ENCODE data around the gene GRIA3. TPM values are rescaled to one million over a fixed set of nuclear protein-coding genes. Genes with fewer than 3 reads are reported as not detected.
"Not testable (repeated sequence)": the region's sequence is repeated elsewhere in the genome, so short reads cannot be mapped to it uniquely, and the experiment has no call there.

Gene GRIA3
- total RNA-seq, 4 donors from 2014 or later: 0.33 to 0.73 (median 0.46) TPM; not detected in 1

DNA sequence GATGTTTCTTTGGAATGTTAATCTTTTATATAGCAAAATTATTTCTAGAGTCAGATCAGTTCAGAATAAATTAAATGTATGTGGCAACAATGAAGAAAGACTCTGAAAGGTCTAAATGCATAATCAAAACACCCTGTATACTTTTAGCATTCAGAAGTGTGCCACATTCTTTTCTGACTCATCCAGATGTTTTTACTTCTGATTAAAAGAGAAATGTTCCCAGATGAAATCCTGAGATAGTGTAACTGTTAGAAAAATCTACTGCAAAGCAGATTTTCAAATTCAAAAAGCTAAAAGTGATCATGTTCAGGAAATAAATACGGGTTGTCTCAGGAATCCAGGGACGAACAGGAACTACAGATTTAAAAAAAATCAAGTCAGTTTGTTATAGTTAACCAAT lies 241.4 kb downstream of the GRIA3 start:
- TF ChIP-seq, protein P1, sequence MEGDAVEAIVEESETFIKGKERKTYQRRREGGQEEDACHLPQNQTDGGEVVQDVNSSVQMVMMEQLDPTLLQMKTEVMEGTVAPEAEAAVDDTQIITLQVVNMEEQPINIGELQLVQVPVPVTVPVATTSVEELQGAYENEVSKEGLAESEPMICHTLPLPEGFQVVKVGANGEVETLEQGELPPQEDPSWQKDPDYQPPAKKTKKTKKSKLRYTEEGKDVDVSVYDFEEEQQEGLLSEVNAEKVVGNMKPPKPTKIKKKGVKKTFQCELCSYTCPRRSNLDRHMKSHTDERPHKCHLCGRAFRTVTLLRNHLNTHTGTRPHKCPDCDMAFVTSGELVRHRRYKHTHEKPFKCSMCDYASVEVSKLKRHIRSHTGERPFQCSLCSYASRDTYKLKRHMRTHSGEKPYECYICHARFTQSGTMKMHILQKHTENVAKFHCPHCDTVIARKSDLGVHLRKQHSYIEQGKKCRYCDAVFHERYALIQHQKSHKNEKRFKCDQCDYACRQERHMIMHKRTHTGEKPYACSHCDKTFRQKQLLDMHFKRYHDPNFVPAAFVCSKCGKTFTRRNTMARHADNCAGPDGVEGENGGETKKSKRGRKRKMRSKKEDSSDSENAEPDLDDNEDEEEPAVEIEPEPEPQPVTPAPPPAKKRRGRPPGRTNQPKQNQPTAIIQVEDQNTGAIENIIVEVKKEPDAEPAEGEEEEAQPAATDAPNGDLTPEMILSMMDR (IDR thresholded peaks at IDR 0.05): no peak
- no peak for TF ChIP-seq POLR2A (IDR thresholded peaks at IDR 0.05)
- DNase-seq: no peak
- H3K9me3 ChIP-seq: no peaks in the 10 kb centered on the region
- H3K27me3 ChIP-seq: no peaks in the 10 kb centered on the region
- H3K4me1 ChIP-seq: no peaks in the 10 kb centered on the region
- intact Hi-C loops (cut with DNase I): no loop called here
- H3K36me3 ChIP-seq: no peaks in the 10 kb centered on the region
- WGBS, 2 donors: 59 to 65% methylated on average over 2 of the region's 2 CpGs
- H3K27ac ChIP-seq: no peak overlapping the region
- H3K4me3 ChIP-seq (replicated peaks in 1 of 3): no peak overlapping the region

DNA sequence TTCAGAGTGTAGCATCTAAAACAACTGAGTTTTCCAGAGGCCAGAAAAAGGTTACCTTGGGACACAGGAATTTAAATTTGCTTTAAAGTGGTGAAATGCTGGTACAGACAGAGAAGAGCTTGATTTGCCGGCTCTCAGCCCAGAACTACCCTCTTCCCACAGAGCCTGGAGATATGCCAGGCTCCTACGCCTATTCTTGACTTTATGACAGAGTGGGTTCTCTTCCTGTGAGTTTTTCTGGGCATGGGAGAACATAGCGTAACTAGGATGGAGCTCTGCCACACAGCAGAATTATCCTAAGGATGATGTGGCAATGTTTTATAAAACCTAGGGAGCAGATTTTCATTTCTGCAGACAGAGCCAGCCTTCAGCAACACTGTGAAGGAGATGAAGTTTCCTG lies 241.8 kb downstream of the GRIA3 start:
- intact Hi-C loops (cut with DNase I): no loop called here
- H3K27me3 ChIP-seq: no peaks in the 10 kb centered on the region
- no peak overlapping the region for H3K27ac ChIP-seq
- no peaks in the 10 kb centered on the region for H3K9me3 ChIP-seq
- DNase-seq: peak; percentile 29 to 34
- TF ChIP-seq, protein P1 (IDR thresholded peaks at IDR 0.05): no peak
- no peak for TF ChIP-seq POLR2A (IDR thresholded peaks at IDR 0.05)
- WGBS, 2 donors: 0 to 16% methylated on average over 3 of the region's 3 CpGs
- H3K4me1 ChIP-seq: no peaks in the 10 kb centered on the region
- no peak overlapping the region for H3K4me3 ChIP-seq (replicated peaks in 1 of 3)
- H3K36me3 ChIP-seq: no peaks in the 10 kb centered on the region

DNA sequence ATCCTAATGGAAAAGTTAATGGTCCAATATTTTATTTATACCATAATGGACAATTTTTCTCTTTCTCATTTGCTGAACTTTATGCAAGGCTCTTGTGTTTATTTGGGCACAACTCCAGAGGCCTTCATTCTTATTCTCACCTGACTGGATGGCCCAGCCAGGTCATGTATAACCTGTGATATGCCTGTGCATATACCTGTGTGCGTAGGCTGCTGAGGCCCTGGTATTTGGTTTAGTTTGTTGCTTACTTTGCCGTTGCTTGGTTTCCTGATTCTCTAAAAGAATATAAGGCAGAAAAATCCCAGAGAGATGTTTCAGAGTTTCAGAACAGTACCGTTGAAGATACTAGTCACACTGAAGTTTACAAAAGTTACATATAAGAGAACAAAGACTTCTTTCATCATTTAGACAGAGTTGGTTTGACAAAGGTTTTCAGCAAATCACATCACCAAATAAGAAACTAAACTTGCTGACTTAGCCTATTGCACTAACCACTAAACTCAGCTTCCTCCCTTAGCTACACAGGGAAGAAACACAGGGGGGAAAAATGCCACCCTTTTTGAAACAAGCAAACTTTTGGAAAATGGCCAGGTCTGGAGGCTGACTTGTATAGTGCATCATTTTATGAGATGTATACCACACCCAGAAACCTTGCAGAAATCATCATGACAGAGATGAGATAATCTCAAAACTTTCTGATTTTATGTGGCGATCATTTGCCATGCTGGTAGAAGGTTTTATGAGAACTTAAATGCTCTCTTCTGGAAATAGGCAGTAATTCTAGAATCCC lies 248.5 kb downstream of the GRIA3 start:
- no peak overlapping the region for H3K4me3 ChIP-seq (replicated peaks in 1 of 3)
- no peaks in the 10 kb centered on the region for H3K4me1 ChIP-seq
- no peak overlapping the region for H3K27ac ChIP-seq
- intact Hi-C loops (cut with DNase I): no loop called here
- no peaks in the 10 kb centered on the region for H3K36me3 ChIP-seq
- no peak for DNase-seq
- no peaks in the 10 kb centered on the region for H3K9me3 ChIP-seq
- H3K27me3 ChIP-seq: no peaks in the 10 kb centered on the region
- WGBS, 2 donors: 79 to 81% methylated on average over 4 of the region's 4 CpGs
- TF ChIP-seq, protein P1 (IDR thresholded peaks at IDR 0.05): no peak
- TF ChIP-seq POLR2A (IDR thresholded peaks at IDR 0.05): no peak

DNA sequence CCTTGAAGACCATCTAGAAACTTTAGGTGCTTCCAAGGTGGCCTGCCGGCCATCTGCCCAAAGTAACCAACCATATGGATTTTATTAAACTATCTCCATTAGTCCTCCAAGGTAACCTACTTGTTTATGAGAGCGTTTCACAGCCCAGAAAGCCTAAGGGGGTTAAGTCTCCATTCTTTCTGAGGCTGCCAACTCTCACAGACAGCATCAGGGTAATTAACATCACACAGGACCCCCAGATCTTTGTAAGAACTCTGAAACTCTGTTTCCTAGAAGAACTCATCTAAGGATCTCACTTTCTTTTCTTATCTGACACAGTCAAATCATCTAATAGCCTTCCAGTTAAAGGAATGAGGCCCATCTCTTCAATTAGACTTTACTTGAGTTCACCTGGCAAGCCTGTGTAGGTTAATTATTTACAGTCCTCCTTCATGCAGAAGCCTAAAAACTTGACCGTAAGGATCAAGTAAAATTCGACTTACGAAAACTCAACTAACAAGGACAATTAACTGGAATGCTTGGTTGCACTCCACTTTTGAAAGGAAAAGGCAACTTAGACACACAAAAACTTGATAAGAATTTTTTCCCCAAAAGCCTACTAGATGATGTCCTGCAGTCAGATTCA lies 252.5 kb downstream of the GRIA3 start:
- no peak for TF ChIP-seq POLR2A (IDR thresholded peaks at IDR 0.05)
- Histone ChIP-seq H3K4me1 (no peaks in the 10 kb centered on the region), H3K27ac (no peak overlapping the region), H3K9me3 (no peaks in the 10 kb centered on the region), H3K4me3 (replicated peaks in 1 of 3) (no peak overlapping the region), H3K36me3 (no peaks in the 10 kb centered on the region), H3K27me3 (no peaks in the 10 kb centered on the region)
- DNase-seq: no peak
- intact Hi-C loops (cut with DNase I): no loop called here
- WGBS, 2 donors: 72 to 74% methylated on average over 4 to 5 of the region's 5 CpGs

DNA sequence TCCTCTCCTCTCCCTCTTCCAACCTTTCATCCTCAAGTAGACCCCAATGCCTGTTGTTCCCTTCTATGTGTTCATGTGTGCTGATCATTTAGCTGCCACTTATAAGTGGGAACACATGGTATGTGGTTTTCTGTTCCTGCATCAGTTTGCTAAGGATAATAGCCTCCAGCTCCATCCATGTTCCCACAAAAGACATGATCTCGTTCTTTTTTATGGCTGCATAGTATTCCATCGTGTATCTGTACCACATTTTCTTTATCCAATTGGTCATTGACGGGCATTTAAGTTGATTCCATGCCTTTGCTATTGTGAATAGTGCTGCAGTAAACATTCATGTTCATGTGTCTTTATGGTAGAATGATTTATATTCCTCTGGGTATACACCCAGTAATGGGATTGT lies 255.8 kb downstream of the GRIA3 start:
- H3K27me3 ChIP-seq; H3K36me3 ChIP-seq; H3K27ac ChIP-seq; H3K4me1 ChIP-seq; intact Hi-C loops (cut with DNase I); H3K9me3 ChIP-seq; H3K4me3 ChIP-seq (replicated peaks in 1 of 3); DNase-seq: not testable (repeated sequence)
- 96% methylated on average over 3 of the region's 3 CpGs for whole genome bisulfite sequencing, 2 donors

DNA sequence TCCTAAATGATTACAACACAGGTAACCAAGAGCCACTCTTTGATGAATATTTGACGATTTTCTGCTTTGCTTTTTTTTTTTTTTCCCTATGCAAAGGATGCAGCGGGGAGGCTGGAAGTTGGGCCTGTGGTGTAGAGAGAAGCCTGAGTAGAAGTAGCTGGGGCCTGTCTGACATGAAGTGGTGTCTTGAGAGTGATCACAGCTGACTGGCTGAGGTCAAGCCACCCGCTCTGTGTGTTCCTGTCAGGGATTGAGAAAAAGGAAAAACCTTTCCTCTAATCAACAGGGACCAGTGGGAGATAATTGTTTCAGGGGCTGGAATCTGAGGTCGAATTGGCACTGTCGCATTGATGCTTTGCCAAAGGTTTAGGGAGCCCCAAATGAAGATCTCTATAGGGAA lies 258.7 kb downstream of the GRIA3 start:
- TF ChIP-seq POLR2A (IDR thresholded peaks at IDR 0.05): no peak
- TF ChIP-seq, protein P1 (IDR thresholded peaks at IDR 0.05): no peak
- no peak for DNase-seq
- intact Hi-C loops (cut with DNase I): no loop called here
- Histone ChIP-seq H3K36me3 (no peaks in the 10 kb centered on the region), H3K27ac (no peak overlapping the region), H3K27me3 (no peaks in the 10 kb centered on the region), H3K4me3 (replicated peaks in 1 of 3) (no peak overlapping the region), H3K9me3 (no peaks in the 10 kb centered on the region), H3K4me1 (no peaks in the 10 kb centered on the region)
- WGBS, 2 donors: 90 to 93% methylated on average over 5 of the region's 5 CpGs
